ENCODE data around the gene PRTFDC1. TPM values are rescaled to one million over a fixed set of nuclear protein-coding genes. Genes with fewer than 3 reads are reported as not detected.

PRTFDC1 gene
- total and polyA plus RNA-seq, 2 of the 13 experiments (the other 11 are each of a cell fraction or from before 2014, with no cell fraction given) = not detected

GRCh38 chr10:24874133-24874532 lies 78.3 kb downstream of the PRTFDC1 start:
- intact Hi-C loops (cut with micrococcal nuclease; ENCODE audit: unreplicated experiment) (no loop called here), in situ Hi-C loops (cut with HindIII; ENCODE audit: extremely low pct_ligation_motif_present, low pct_unique_long_range_greater_than_20kb) (no loop called here)
- ATAC-seq (no peak), FAIRE-seq (no peak), DNase-seq (ENCODE audit: low spot score) (no peak)
- BruUV-seq (replicated peaks) = no TSS peak
- Histone ChIP-seq H3K27me3 (ENCODE audit: control insufficient read depth in 1 of 2, insufficient read depth in 2 of 2, low read length in 2 of 2) (peaks cover 0 to 2% of the 10 kb centered on the region in 2 experiments; a peak in 2 of 5 replicates), H3K27ac (ENCODE audit: extremely low read length, insufficient read depth, low read length) (no peak overlapping the region), H3K4me1 (ENCODE audit: insufficient read depth, low read length) (peaks cover 7% of the 10 kb centered on the region; the same call in 1 of the 2 replicates), H4K20me1 (ENCODE audit: insufficient read depth, low read length) (no peaks in the 10 kb centered on the region), H3K36me3 (replicated peaks in 1 of 2; ENCODE audit: control insufficient read depth in 1 of 2, insufficient read depth in 2 of 2, low read length in 2 of 2) (no peaks in the 10 kb centered on the region), H3K9ac (ENCODE audit: insufficient read depth, low read depth, low read length) (no peak overlapping the region), H3K79me2 (ENCODE audit: insufficient read depth, low read length) (no peaks in the 10 kb centered on the region), H3K4me3 (replicated peaks in 1 of 3; ENCODE audit: insufficient read depth in 1 of 3, low read depth in 2 of 3, low read length in 3 of 3) (no peak overlapping the region), H2AFZ (ENCODE audit: low read length) (no peak overlapping the region), H3K9me3 (ENCODE audit: low read length) (peaks cover 6% of the 10 kb centered on the region; the same call in 1 of the 2 replicates), H3K4me2 (ENCODE audit: low read depth, low read length) (no peak overlapping the region)
- POLR2A ChIA-PET = no interaction called here
- CTCF ChIA-PET (ENCODE audit: low intra/inter-chr PET ratio, low total read pairs) = no interaction called here
- no peak for TF ChIP-seq ZNF138 (CRISPR knock-in tag; IDR thresholded peaks at IDR 0.05; ENCODE audit: low read depth)
- TF ChIP-seq AGO2 (optimal IDR thresholded peaks at IDR 0.05; ENCODE audit: low read depth, low read length) = no peak
- TF ChIP-seq ZNF276 (CRISPR knock-in tag; IDR thresholded peaks at IDR 0.05; ENCODE audit: low read depth) = no peak
- TF ChIP-seq, protein P1, sequence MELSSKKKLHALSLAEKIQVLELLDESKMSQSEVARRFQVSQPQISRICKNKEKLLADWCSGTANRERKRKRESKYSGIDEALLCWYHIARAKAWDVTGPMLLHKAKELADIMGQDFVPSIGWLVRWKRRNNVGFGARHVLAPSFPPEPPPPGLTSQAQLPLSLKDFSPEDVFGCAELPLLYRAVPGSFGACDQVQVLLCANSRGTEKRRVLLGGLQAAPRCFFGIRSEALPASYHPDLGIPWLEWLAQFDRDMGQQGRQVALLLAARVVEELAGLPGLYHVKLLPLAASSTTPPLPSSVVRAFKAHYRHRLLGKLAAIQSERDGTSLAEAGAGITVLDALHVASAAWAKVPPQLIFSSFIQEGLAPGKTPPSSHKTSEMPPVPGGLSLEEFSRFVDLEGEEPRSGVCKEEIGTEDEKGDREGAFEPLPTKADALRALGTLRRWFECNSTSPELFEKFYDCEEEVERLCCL (CRISPR knock-in tag; IDR thresholded peaks at IDR 0.05; ENCODE audit: borderline replicate concordance) = no peak
- TF ChIP-seq ZNF781 (CRISPR knock-in tag; IDR thresholded peaks at IDR 0.05; ENCODE audit: borderline replicate concordance, not compliant biosample characterization) = no peak
- no peak for TF ChIP-seq IRF1 (CRISPR knock-in tag; IDR thresholded peaks at IDR 0.05; ENCODE audit: low read depth)
- no peak for TF ChIP-seq SALL1 (CRISPR knock-in tag; IDR thresholded peaks at IDR 0.05)
- no peak for TF ChIP-seq ZFAT (CRISPR knock-in tag; conservative IDR thresholded peaks at IDR 0.05)
- TF ChIP-seq SYNCRIP (IDR thresholded peaks at IDR 0.05; ENCODE audit: insufficient read depth, low read depth, low read length) = no peak
- no peak for TF ChIP-seq RELA (CRISPR knock-in tag; IDR thresholded peaks at IDR 0.05)
- TF ChIP-seq JDP2 (CRISPR knock-in tag; IDR thresholded peaks at IDR 0.05; ENCODE audit: borderline replicate concordance) = no peak
- TF ChIP-seq, protein P2, sequence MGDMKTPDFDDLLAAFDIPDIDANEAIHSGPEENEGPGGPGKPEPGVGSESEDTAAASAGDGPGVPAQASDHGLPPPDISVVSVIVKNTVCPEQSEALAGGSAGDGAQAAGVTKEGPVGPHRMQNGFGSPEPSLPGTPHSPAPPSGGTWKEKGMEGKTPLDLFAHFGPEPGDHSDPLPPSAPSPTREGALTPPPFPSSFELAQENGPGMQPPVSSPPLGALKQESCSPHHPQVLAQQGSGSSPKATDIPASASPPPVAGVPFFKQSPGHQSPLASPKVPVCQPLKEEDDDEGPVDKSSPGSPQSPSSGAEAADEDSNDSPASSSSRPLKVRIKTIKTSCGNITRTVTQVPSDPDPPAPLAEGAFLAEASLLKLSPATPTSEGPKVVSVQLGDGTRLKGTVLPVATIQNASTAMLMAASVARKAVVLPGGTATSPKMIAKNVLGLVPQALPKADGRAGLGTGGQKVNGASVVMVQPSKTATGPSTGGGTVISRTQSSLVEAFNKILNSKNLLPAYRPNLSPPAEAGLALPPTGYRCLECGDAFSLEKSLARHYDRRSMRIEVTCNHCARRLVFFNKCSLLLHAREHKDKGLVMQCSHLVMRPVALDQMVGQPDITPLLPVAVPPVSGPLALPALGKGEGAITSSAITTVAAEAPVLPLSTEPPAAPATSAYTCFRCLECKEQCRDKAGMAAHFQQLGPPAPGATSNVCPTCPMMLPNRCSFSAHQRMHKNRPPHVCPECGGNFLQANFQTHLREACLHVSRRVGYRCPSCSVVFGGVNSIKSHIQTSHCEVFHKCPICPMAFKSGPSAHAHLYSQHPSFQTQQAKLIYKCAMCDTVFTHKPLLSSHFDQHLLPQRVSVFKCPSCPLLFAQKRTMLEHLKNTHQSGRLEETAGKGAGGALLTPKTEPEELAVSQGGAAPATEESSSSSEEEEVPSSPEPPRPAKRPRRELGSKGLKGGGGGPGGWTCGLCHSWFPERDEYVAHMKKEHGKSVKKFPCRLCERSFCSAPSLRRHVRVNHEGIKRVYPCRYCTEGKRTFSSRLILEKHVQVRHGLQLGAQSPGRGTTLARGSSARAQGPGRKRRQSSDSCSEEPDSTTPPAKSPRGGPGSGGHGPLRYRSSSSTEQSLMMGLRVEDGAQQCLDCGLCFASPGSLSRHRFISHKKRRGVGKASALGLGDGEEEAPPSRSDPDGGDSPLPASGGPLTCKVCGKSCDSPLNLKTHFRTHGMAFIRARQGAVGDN (CRISPR knock-in tag; IDR thresholded peaks at IDR 0.05) = no peak
- TF ChIP-seq, protein P3, sequence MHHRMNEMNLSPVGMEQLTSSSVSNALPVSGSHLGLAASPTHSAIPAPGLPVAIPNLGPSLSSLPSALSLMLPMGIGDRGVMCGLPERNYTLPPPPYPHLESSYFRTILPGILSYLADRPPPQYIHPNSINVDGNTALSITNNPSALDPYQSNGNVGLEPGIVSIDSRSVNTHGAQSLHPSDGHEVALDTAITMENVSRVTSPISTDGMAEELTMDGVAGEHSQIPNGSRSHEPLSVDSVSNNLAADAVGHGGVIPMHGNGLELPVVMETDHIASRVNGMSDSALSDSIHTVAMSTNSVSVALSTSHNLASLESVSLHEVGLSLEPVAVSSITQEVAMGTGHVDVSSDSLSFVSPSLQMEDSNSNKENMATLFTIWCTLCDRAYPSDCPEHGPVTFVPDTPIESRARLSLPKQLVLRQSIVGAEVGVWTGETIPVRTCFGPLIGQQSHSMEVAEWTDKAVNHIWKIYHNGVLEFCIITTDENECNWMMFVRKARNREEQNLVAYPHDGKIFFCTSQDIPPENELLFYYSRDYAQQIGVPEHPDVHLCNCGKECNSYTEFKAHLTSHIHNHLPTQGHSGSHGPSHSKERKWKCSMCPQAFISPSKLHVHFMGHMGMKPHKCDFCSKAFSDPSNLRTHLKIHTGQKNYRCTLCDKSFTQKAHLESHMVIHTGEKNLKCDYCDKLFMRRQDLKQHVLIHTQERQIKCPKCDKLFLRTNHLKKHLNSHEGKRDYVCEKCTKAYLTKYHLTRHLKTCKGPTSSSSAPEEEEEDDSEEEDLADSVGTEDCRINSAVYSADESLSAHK (CRISPR knock-in tag; IDR thresholded peaks at IDR 0.05; ENCODE audit: borderline replicate concordance) = no peak
- no peak for TF ChIP-seq SP140L (CRISPR knock-in tag; IDR thresholded peaks at IDR 0.05; ENCODE audit: borderline replicate concordance)
